HCT116 (cell line): ENCODE measurements around the gene SUPT6H. TPM values are rescaled to one million over a fixed set of nuclear protein-coding genes. Genes with fewer than 3 reads are reported as not detected.
A peak's percentile ranks its signal among the peaks of the same experiment; 100 is the strongest.

Source experiments
- ATAC-seq: fragments of 200-7000 bp; cut with Tn5 transposase; 2 replicates; pipeline ENCODE4 v1.9.1; 2020; ENCODE audit warnings: mild to moderate bottlenecking, moderate library complexity
- BruUV-seq: library from RNA; stranded (reverse); fragments of 400-500 nt; replicated peaks from 2 replicates; lab custom pipeline; 2021; lab: Mats Ljungman, UMichigan
- CTCF ChIA-PET: fragments of 300-600 bp; sonication (Branson Sonifier 250); formaldehyde crosslinking; loops from one replicate; lab custom pipeline; 2021; ENCODE audit warnings: antibody characterized with exemption; lab: Charles Lee
- POLR2A ChIA-PET: fragments of 300-600, 350-600 bp; sonication (Branson Sonifier 250); formaldehyde crosslinking; loops from one replicate; lab custom pipeline; 2021; ENCODE audit warnings: antibody characterized with exemption; lab: Charles Lee
- RAD21 ChIA-PET, 2 experiments: fragments of 300-600 bp; sonication (Branson Sonifier 250); formaldehyde crosslinking; loops; one replicate each; lab custom pipeline; 2023; ENCODE audit warnings: low total read pairs in 2 of 2; ENCODE audit not compliant: uncharacterized antibody in 2 of 2, unreplicated experiment in 2 of 2, low non-redundant PET in 1 of 2; lab: Charles Lee
- DNase-seq: peaks from one replicate; pipeline ENCODE4 v3.0.0-alpha.2; 2010; ENCODE audit warnings: low read depth, low spot score
- H2AFZ ChIP-seq: fragments of 200-600 bp; shearing (Covaris generic), sonication (generic); 2 replicates; pipeline ENCODE4 v1.6.1; 2017; ENCODE audit warnings: low read depth, mixed run types, mixed read lengths, antibody characterized with exemption, low read length; ENCODE audit not compliant: poor library complexity, severe bottlenecking
- H3K27ac ChIP-seq: 2 replicates; pipeline ENCODE4 v1.5.1; 2012; ENCODE audit warnings: low read depth, low read length
- H3K27me3 ChIP-seq: fragments of 200-600 bp; sonication (generic); 2 replicates; pipeline ENCODE4 v1.6.1; 2016; ENCODE audit warnings: mixed run types, low read length, mixed read lengths; ENCODE audit not compliant: insufficient read depth
- H3K36me3 ChIP-seq, 2 experiments: fragments of 200-500 bp in 1 of 2; fragments of 200-600 bp in 1 of 2; sonication (Bioruptor generic) in 1 of 2; sonication (generic) in 1 of 2; 2 replicates each; pipeline versions ENCODE4 v1.5.1 to v1.6.1; 2014 to 2016; ENCODE audit warnings: low read length in 2 of 2, inconsistent platforms in 1 of 2, mixed read lengths in 1 of 2, mixed run types in 1 of 2; ENCODE audit not compliant: insufficient read depth in 2 of 2, control insufficient read depth in 1 of 2
- H3K4me1 ChIP-seq, 2 experiments: fragments of 200-600 bp in 1 of 2; sonication (generic) in 1 of 2; 2 replicates each; pipeline versions ENCODE4 v1.5.1 to v1.6.1; 2012 to 2017; ENCODE audit warnings: low read length in 2 of 2, inconsistent platforms in 1 of 2, mild to moderate bottlenecking in 1 of 2, mixed read lengths in 1 of 2, mixed run types in 1 of 2, moderate library complexity in 1 of 2; ENCODE audit not compliant: insufficient read depth in 2 of 2, control insufficient read depth in 1 of 2
- H3K4me2 ChIP-seq: fragments of 200-600 bp; sonication (generic); 2 replicates; pipeline ENCODE4 v1.6.1; 2017; ENCODE audit warnings: mixed run types, low read length, mixed read lengths
- H3K4me3 ChIP-seq, 2 experiments: fragments of 200-600 bp in 1 of 2; sonication (generic) in 1 of 2; replicated peaks in 1 of 2; 2 replicates each; pipeline ENCODE4 v1.5.1; 2011 to 2016; ENCODE audit warnings: low read length in 2 of 2, control low read depth in 1 of 2, low read depth in 1 of 2, mild to moderate bottlenecking in 1 of 2, mixed read lengths in 1 of 2, mixed run types in 1 of 2
- H3K79me2 ChIP-seq: fragments of 200-600 bp; sonication (generic); 2 replicates; pipeline ENCODE4 v1.6.1; 2017; ENCODE audit warnings: mild to moderate bottlenecking, mixed run types, low read length, moderate library complexity, mixed read lengths; ENCODE audit not compliant: insufficient read depth
- H3K9ac ChIP-seq: fragments of 200-600 bp; sonication (generic); 2 replicates; pipeline ENCODE4 v1.6.1; 2016; ENCODE audit warnings: low read length, mixed read lengths
- H3K9me2 ChIP-seq: fragments of 200-600 bp; sonication (generic), shearing (Covaris generic); 2 replicates; pipeline ENCODE4 v1.6.1; 2017; ENCODE audit warnings: mixed run types, mild to moderate bottlenecking, moderate library complexity; ENCODE audit not compliant: insufficient read depth
- H3K9me3 ChIP-seq, 2 experiments: fragments of 200-500 bp in 1 of 2; fragments of 200-600 bp in 1 of 2; sonication (Bioruptor generic) in 1 of 2; sonication (generic) in 1 of 2; 2 replicates each; pipeline ENCODE4 v1.6.1; 2014 to 2017; ENCODE audit warnings: low read length in 2 of 2, mixed read lengths in 2 of 2, inconsistent platforms in 1 of 2, low read depth in 1 of 2, mild to moderate bottlenecking in 1 of 2, mixed run types in 1 of 2, moderate library complexity in 1 of 2; ENCODE audit not compliant: control insufficient read depth in 1 of 2, insufficient read depth in 1 of 2
- H4K20me1 ChIP-seq: fragments of 200-600 bp; sonication (generic), shearing (Covaris generic); 2 replicates; pipeline ENCODE4 v1.6.1; 2017; ENCODE audit warnings: mixed run types, mild to moderate bottlenecking, moderate library complexity; ENCODE audit not compliant: insufficient read depth
- CEBPB ChIP-seq: IDR thresholded peaks from 2 replicates; pipeline ENCODE4 v1.6.1; 2012; ENCODE audit warnings: low read depth
- ELF1 ChIP-seq: IDR thresholded peaks from 2 replicates; pipeline ENCODE4 v1.6.1; 2012; ENCODE audit warnings: low read depth, borderline replicate concordance
- EZH2phosphoT487 ChIP-seq: fragments of 200-600 bp; IDR thresholded peaks from 2 replicates; pipeline ENCODE4 v1.6.1; 2018; ENCODE audit warnings: antibody characterized with exemption, borderline replicate concordance
- FOSL1 ChIP-seq: IDR thresholded peaks from 2 replicates; pipeline ENCODE4 v1.6.1; 2012; ENCODE audit warnings: low read depth
- JUND ChIP-seq: IDR thresholded peaks from 2 replicates; pipeline ENCODE4 v1.6.1; 2012
- POLR2A ChIP-seq: IDR thresholded peaks from 2 replicates; pipeline ENCODE4 v1.7.0; 2011; ENCODE audit warnings: borderline replicate concordance; ENCODE audit not compliant: insufficient read depth, insufficient read length; ENCODE audit errors: extremely low read depth
- RAD21 ChIP-seq: IDR thresholded peaks from 2 replicates; pipeline ENCODE4 v1.6.1; 2012; ENCODE audit warnings: low read depth, mild to moderate bottlenecking
- SP1 ChIP-seq: IDR thresholded peaks from 2 replicates; pipeline ENCODE4 v1.6.1; 2012; ENCODE audit warnings: low read depth
- SRF ChIP-seq: IDR thresholded peaks from 2 replicates; pipeline ENCODE4 v1.6.1; 2012; ENCODE audit warnings: low read depth
- TCF7L2 ChIP-seq: IDR thresholded peaks from 2 replicates; pipeline ENCODE4 v1.7.0; 2011; ENCODE audit warnings: borderline replicate concordance, inconsistent platforms; ENCODE audit not compliant: insufficient read depth, insufficient read length; ENCODE audit errors: extremely low read depth
- YY1 ChIP-seq: IDR thresholded peaks from 2 replicates; pipeline ENCODE4 v1.6.1; 2011; ENCODE audit warnings: low read length, low read depth, moderate library complexity, mild to moderate bottlenecking; ENCODE audit not compliant: insufficient replicate concordance; ENCODE audit errors: extremely low read depth
- ZFX ChIP-seq: fragments of 450-650 bp; IDR thresholded peaks from 2 replicates; pipeline ENCODE4 v1.6.1; 2017
- intact Hi-C: fragments of 100-400 bp; cut with micrococcal nuclease; formaldehyde crosslinking; loops from 2 replicates; pipeline ENCODE4 v1.10.0; 2022
- total RNA-seq: library from RNA; stranded (reverse); gene quantifications from one replicate; pipeline ENCODE4 v1.2.1, GENCODE V29; 2021; ENCODE audit not compliant: unreplicated experiment
- TF ChIP-seq, protein P1 (sequence below): IDR thresholded peaks from 2 replicates; pipeline ENCODE4 v1.6.1; 2011; ENCODE audit warnings: mild to moderate bottlenecking, low read length, moderate library complexity; ENCODE audit not compliant: insufficient replicate concordance; ENCODE audit errors: extremely low read depth
- TF ChIP-seq, protein P2 (sequence below): IDR thresholded peaks from 2 replicates; pipeline ENCODE4 v1.6.1; 2012

SUPT6H gene
- total RNA-seq, 1 experiment from 2014 or later: 62.1 TPM

DNA sequence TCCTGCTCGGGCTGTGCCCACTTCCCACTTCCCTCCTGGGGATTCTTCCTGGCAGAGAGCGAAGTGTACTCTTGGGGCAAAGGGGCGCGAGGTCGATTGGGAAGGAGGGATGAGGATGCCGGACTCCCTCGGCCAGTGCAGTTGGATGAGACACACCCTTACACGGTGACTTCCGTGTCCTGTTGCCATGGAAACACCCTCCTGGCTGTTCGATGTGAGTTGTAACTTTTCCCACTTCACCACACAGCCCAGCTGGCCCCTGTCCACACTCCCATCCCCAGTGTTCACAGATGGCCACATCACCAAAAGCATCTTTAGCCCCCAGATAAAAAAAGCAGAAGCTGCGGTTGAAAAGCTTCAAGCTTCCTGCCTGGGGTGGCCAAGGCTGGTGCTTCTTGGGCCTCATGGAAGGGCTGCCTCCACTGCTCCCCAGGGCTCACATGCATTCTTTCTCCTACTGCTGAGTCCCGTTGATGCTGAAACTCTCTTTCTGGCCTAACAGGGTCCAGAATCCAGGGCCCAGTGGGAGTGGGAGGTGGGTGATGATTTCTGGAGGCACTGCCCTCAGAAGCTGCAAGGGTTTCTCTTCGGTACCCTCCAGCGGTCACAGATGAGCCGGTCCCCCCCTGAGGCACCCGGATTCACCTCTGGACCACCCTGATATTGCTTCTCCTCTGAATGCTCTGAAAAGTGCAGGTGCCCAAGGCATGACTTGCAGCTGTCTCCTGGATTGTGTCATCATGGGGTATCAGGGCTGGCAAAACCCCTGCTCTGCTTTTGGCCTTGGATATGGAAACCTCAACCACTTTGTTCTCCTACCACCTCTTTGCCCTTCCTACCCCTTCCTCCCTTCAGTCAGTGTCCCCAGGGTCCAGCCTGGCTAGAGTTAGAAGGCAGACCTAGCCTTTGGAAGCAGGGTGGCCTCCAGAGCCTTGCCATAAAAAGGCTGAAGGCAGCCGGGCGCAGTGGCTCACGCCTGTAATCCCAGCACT lies 79.6 kb downstream of the SUPT6H start:
- peaks cover 25 to 46% of the 10 kb centered on the region in 2 experiments for H3K4me1 ChIP-seq
- RAD21 ChIA-PET: no interaction called here
- peaks cover 5% of the 10 kb centered on the region; the same call in 1 of the 2 replicates for H4K20me1 ChIP-seq
- ATAC-seq (no peak), DNase-seq (no peak)
- H3K9me2 ChIP-seq: no peaks in the 10 kb centered on the region
- H3K9me3 ChIP-seq: no peaks in the 10 kb centered on the region
- BruUV-seq: no TSS peak
- intact Hi-C loops: no loop called here
- CTCF ChIA-PET: interaction anchor here (13.6 kb wide), 1 partner anchor 14 kb away, joined by 207 read pairs; the partner anchor contains the start of genes NEK8 and TLCD1
- H3K4me3 ChIP-seq: no peak overlapping the region
- no peaks in the 10 kb centered on the region for H3K27me3 ChIP-seq
- peaks cover 25% of the 10 kb centered on the region for H3K79me2 ChIP-seq
- no peak overlapping the region for H2AFZ ChIP-seq
- no peak overlapping the region for H3K9ac ChIP-seq
- TF ChIP-seq SRF (no peak), TCF7L2 (no peak), YY1 (no peak), FOSL1 (no peak), CEBPB (no peak), POLR2A (no peak), JUND (no peak), RAD21 (no peak), EZH2phosphoT487 (no peak), SP1 (no peak), ZFX (no peak), ELF1 (no peak)
- TF ChIP-seq, protein P1, sequence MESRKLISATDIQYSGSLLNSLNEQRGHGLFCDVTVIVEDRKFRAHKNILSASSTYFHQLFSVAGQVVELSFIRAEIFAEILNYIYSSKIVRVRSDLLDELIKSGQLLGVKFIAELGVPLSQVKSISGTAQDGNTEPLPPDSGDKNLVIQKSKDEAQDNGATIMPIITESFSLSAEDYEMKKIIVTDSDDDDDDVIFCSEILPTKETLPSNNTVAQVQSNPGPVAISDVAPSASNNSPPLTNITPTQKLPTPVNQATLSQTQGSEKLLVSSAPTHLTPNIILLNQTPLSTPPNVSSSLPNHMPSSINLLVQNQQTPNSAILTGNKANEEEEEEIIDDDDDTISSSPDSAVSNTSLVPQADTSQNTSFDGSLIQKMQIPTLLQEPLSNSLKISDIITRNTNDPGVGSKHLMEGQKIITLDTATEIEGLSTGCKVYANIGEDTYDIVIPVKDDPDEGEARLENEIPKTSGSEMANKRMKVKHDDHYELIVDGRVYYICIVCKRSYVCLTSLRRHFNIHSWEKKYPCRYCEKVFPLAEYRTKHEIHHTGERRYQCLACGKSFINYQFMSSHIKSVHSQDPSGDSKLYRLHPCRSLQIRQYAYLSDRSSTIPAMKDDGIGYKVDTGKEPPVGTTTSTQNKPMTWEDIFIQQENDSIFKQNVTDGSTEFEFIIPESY: no peak
- TF ChIP-seq, protein P2, sequence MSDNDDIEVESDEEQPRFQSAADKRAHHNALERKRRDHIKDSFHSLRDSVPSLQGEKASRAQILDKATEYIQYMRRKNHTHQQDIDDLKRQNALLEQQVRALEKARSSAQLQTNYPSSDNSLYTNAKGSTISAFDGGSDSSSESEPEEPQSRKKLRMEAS: no peak
- H3K27ac ChIP-seq: peak overlapping the region; percentile 98
- H3K36me3 ChIP-seq: peaks cover 0 to 12% of the 10 kb centered on the region in 2 experiments; a peak in 2 of 4 replicates
- H3K4me2 ChIP-seq: peak overlapping the region; percentile 99; the same call in 1 of the 2 replicates
- POLR2A ChIA-PET: interaction anchor here (1.1 kb wide), 2 partner anchors 13 to 15 kb away, joined by 4 read pairs; partner anchors contain the start of gene NEK8
